Subcutaneous adipose tissue (tissue), 4 donors: Measurements from ENCODE around the gene POLR2E. TPM values are rescaled to one million over a fixed set of nuclear protein-coding genes. Genes with fewer than 3 reads are reported as not detected.

Experiments
- total RNA-seq, 4 donors: library from RNA; depleted of rRNA; stranded (reverse); fragments of >200 nt; gene quantifications; one replicate each; pipeline ENCODE4 v1.1.0, GENCODE V29; 2016
- TF ChIP-seq, protein P1 (sequence below): fragments of 450-650 bp; IDR thresholded peaks from one replicate; pipeline ENCODE4 v1.5.1; 2016; ENCODE audit warnings: low read depth, mild to moderate bottlenecking, control low read depth, antibody characterized with exemption, moderate library complexity

Gene POLR2E
- total RNA-seq, 4 donors from 2014 or later, result 81.8 to 302 (median 127) TPM

DNA sequence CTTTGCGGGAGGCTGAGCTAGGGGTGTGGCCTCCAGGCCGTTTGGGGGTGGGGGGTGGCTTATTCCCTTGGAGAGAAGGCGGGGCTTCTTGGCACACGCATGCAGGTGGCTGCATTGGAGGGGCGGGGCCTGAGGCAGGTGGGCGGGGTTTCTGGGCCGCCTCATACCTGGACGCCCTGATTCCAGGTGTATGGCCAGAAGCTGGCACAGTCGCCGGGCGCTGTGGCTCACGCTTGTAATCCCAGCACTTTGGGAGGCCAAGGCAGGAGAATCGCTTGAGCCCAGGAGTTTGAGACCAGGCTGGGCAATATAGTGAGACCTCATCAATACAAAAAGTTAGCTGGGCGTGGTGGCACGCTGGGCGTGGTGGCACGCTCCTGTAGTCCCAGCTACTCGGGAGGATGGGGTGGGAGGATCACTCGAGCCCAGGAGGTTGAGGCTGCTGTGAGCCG is 47.5 kb downstream of the POLR2E start:
- TF ChIP-seq, protein P1, sequence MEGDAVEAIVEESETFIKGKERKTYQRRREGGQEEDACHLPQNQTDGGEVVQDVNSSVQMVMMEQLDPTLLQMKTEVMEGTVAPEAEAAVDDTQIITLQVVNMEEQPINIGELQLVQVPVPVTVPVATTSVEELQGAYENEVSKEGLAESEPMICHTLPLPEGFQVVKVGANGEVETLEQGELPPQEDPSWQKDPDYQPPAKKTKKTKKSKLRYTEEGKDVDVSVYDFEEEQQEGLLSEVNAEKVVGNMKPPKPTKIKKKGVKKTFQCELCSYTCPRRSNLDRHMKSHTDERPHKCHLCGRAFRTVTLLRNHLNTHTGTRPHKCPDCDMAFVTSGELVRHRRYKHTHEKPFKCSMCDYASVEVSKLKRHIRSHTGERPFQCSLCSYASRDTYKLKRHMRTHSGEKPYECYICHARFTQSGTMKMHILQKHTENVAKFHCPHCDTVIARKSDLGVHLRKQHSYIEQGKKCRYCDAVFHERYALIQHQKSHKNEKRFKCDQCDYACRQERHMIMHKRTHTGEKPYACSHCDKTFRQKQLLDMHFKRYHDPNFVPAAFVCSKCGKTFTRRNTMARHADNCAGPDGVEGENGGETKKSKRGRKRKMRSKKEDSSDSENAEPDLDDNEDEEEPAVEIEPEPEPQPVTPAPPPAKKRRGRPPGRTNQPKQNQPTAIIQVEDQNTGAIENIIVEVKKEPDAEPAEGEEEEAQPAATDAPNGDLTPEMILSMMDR, result no peak

DNA sequence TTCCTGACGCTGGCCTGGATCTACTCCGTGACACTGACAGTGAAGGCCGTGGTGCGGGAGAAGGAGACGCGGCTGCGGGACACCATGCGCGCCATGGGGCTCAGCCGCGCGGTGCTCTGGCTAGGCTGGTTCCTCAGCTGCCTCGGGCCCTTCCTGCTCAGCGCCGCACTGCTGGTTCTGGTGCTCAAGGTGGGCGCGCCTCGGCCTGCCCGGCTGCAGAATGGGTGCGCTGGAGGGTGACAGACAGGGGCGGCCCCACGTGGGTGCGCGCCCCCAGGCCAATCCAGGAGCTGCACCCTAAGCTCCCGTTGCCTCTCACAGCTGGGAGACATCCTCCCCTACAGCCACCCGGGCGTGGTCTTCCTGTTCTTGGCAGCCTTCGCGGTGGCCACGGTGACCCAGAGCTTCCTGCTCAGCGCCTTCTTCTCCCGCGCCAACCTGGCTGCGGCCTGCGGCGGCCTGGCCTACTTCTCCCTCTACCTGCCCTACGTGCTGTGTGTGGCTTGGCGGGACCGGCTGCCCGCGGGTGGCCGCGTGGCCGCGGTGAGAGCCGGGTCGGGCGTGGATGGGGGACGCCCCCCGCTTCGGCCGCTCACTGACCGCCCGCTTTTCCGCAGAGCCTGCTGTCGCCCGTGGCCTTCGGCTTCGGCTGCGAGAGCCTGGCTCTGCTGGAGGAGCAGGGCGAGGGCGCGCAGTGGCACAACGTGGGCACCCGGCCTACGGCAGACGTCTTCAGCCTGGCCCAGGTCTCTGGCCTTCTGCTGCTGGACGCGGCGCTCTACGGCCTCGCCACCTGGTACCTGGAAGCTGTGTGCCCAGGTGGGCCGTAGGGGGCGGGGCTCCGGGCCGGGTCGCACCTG is 48.1 kb downstream of the POLR2E start:
- TF ChIP-seq, protein P1, result no peak

DNA sequence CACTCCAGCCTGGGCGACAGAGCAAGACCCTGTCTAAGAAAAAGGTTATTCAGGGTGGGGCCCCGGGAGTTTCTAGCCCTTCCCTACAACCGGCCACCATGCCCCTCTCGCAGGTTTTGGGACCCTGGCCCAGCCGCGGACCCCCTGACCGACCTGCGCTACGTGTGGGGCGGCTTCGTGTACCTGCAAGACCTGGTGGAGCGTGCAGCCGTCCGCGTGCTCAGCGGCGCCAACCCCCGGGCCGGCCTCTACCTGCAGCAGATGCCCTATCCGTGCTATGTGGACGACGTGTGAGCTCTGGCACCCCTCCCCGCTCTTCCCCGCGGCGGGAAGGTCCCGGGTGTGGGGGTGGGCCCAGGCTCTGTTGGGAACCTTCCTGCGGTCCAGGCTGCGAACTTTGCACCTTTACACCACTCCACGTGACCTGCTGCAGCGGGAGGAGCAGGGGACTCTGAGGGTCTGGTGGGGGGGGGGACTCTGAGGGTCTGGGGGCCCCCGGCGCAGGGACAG is 49.0 kb downstream of the POLR2E start:
- TF ChIP-seq, protein P1, result no peak

DNA sequence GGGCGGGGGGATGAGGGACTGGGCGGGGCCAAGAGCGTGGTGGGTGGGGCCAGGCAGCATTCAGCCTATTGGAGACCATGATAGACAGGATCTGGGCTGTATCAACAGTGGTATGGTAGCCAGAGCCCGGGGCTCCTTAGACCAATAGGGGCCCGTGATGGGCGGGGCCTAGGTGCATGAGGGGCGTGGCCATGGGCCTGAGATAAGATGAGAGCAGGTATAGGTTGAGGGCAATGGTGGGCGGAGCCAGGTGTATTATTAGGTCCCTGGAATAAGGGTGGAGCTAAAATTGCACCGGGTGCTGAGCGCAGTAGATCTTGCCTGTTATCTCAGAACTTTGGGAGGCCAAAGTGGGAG is 50.0 kb downstream of the POLR2E start:
- TF ChIP-seq, protein P1, result no peak

DNA sequence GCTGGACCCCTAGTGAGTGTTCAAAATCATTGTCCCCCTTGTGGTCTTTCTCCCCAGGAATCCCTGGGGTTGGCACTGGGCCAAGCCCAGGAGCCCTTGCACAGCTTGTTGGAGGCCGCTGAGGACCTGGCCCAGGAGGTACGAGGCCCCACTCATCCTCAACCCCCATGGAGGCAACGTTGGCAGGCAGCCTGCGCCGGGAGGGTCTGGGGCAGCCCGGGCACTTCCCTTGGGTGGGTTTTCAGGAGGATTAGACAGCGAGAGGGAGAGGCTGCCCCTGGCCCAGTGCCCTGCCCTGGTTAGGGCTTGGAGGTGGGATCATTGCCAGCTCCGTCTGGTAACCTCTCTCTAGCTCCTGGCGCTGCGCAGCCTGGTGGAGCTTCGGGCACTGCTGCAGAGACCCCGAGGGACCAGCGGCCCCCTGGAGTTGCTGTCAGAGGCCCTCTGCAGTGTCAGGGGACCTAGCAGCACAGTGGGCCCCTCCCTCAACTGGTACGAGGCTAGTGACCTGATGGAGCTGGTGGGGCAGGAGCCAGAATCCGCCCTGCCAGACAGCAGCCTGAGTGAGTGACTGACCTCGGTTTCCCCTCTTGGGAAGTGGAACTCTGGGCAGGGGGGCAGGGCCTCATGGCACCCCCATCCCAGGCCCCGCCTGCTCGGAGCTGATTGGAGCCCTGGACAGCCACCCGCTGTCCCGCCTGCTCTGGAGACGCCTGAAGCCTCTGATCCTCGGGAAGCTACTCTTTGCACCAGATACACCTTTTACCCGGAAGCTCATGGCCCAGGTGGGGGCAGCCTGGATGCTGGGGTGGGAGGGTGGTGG is 52.3 kb downstream of the POLR2E start:
- TF ChIP-seq, protein P1, result no peak

DNA sequence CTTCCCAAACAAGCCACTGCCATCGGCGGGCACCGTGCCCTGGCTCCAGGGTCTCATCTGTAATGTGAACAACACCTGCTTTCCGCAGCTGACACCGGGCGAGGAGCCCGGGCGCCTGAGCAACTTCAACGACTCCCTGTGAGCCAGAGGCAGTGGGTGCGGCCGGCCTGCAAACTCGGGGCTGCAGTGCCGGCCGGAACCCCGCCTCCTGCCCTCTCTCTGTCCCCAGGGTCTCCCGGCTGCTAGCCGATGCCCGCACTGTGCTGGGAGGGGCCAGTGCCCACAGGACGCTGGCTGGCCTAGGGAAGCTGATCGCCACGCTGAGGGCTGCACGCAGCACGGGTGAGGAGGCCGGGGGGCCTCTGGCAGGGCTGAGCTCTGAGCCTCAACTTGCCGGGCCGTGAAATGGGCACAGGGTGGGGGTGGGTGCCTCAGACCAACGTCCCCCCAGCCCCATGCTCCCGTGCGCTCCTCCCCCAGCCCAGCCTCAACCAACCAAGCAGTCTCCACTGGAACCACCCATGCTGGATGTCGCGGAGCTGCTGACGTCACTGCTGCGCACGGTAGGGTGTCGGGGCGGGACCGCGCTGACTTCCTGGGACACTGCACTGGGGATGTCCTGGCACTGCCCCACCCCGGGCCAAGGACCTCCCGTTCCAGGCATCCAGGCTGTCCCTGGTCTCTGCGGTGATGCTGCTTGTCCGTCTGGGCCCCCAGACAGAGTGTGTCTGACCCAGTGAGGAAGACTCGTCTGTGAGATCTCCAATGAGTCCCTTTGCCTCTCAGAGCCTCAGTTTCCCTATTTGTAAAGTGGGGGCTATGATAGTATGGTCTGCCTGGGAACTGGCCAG is 53.1 kb downstream of the POLR2E start:
- TF ChIP-seq, protein P1, result no peak
